K562 (cell line): ENCODE results near the gene RHO.

Source experiments
- SOX6 ChIP-seq: fragments of 450-650 bp; IDR thresholded peaks from 2 replicates; pipeline ENCODE4 v1.6.1; 2014; ENCODE audit warnings: mild to moderate bottlenecking
- ZBTB7A ChIP-seq: IDR thresholded peaks from 2 replicates; pipeline ENCODE4 v1.6.1; 2011; ENCODE audit warnings: low read depth, mild to moderate bottlenecking, low read length, moderate library complexity, borderline replicate concordance; ENCODE audit not compliant: control insufficient read depth
- TF ChIP-seq, protein P1 (sequence below), 3 experiments: IDR thresholded peaks in 2 of 3; conservative IDR thresholded peaks in 1 of 3; 2 replicates each; pipeline ENCODE4 v1.5.1; 2011 to 2012; ENCODE audit warnings: low read length in 3 of 3, mild to moderate bottlenecking in 3 of 3, control low read depth in 2 of 3, improper control_type of control experiment in 1 of 3, inconsistent platforms in 1 of 3, low read depth in 1 of 3, mixed read lengths in 1 of 3, moderate library complexity in 1 of 3; ENCODE audit not compliant: insufficient read depth in 2 of 3

DNA sequence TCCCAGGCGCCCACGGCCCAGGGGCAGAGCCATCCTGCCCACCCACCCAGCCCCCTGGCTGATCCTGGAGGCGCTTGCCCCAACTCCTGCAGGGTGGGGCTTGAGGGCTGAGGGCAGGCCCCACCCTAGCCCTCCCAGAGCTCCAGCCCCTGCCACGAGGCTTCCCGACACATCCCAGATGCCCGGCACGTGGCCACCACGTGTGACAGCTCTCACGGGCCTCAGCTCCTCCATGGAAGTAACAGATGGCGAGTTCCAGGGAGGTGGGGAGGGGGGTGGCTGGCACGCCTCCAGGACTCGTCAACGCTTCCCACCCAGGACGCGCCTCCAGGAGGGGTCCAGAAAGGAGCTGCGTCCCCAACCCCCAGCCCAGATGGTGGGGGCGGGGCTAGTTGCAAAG, 48.9 kb downstream of the RHO start:
- TF ChIP-seq SOX6 (no peak), ZBTB7A (no peak)
- TF ChIP-seq, protein P1, sequence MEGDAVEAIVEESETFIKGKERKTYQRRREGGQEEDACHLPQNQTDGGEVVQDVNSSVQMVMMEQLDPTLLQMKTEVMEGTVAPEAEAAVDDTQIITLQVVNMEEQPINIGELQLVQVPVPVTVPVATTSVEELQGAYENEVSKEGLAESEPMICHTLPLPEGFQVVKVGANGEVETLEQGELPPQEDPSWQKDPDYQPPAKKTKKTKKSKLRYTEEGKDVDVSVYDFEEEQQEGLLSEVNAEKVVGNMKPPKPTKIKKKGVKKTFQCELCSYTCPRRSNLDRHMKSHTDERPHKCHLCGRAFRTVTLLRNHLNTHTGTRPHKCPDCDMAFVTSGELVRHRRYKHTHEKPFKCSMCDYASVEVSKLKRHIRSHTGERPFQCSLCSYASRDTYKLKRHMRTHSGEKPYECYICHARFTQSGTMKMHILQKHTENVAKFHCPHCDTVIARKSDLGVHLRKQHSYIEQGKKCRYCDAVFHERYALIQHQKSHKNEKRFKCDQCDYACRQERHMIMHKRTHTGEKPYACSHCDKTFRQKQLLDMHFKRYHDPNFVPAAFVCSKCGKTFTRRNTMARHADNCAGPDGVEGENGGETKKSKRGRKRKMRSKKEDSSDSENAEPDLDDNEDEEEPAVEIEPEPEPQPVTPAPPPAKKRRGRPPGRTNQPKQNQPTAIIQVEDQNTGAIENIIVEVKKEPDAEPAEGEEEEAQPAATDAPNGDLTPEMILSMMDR (IDR thresholded peaks at IDR 0.05 in 2 of 3, conservative IDR thresholded peaks at IDR 0.05 in 1 of 3; ENCODE audit: insufficient read depth in 2 of 3, low read depth in 1 of 3, low read length in 3 of 3) = no peak
